Measurements from ENCODE around the gene CST9.

CST9 gene

GRCh38 chr20:23568320-23568970 is 37.3 kb downstream of the CST9 start, which contains the start of gene CST9L:
TSS of gene CST9L (minus strand) at chr20:23568484. CDS start at chr20:23568450, 34 bp downstream.
- Histone ChIP-seq H3K36me3 (ENCODE audit: control insufficient read depth in 2 of 2, insufficient read depth in 2 of 2, low read length in 2 of 2) (no peaks in the 10 kb centered on the region), H3K9ac (ENCODE audit: low read length in 2 of 2) (no peak within 1 kb of the TSS), H3K4me1 (ENCODE audit: control insufficient read depth, insufficient read depth, low read length) (no peaks in the 10 kb centered on the region), H3K27ac (ENCODE audit: low read length) (no peak within 1 kb of the TSS), H3K9me3 (ENCODE audit: control insufficient read depth in 2 of 2, low read length in 2 of 2) (no peaks in the 10 kb centered on the region), H3K4me3 (ENCODE audit: low read length in 2 of 2) (no peak within 1 kb of the TSS), H3K27me3 (ENCODE audit: control insufficient read depth in 1 of 2, insufficient read depth in 2 of 2, low read length in 2 of 2) (peaks cover 2 to 3% of the 10 kb centered on the region in 2 donors)

- Histone ChIP-seq H3K27me3 (ENCODE audit: control insufficient read depth in 1 of 2, insufficient read depth in 2 of 2, low read length in 2 of 2) (peaks cover 2 to 3% of the 10 kb centered on the region in 2 donors), H3K9ac (ENCODE audit: low read length in 2 of 2) (no peak overlapping the region), H3K4me3 (ENCODE audit: low read length in 2 of 2) (no peak overlapping the region), H3K9me3 (ENCODE audit: control insufficient read depth in 2 of 2, low read length in 2 of 2) (peaks cover 0 to 10% of the 10 kb centered on the region in 2 donors), H3K27ac (ENCODE audit: low read length) (no peak overlapping the region), H3K4me1 (ENCODE audit: control insufficient read depth, insufficient read depth, low read length) (no peaks in the 10 kb centered on the region), H3K36me3 (ENCODE audit: control insufficient read depth in 2 of 2, insufficient read depth in 2 of 2, low read length in 2 of 2) (no peaks in the 10 kb centered on the region)
These were observed 39.4 kb downstream of the CST9 start for GRCh38 chr20:23566199-23566932.

GRCh38 chr20:23565503-23566045 is 40.1 kb downstream of the CST9 start:
- no peaks in the 10 kb centered on the region for H3K36me3 ChIP-seq (ENCODE audit: control insufficient read depth in 2 of 2, insufficient read depth in 2 of 2, low read length in 2 of 2)
- H3K27ac ChIP-seq (ENCODE audit: low read length), result no peak overlapping the region
- peaks cover 2 to 3% of the 10 kb centered on the region in 2 donors for H3K27me3 ChIP-seq (ENCODE audit: control insufficient read depth in 1 of 2, insufficient read depth in 2 of 2, low read length in 2 of 2)
- no peak overlapping the region for H3K4me3 ChIP-seq (ENCODE audit: low read length in 2 of 2)
- peaks cover under 1 to 13% of the 10 kb centered on the region in 2 donors for H3K9me3 ChIP-seq (ENCODE audit: control insufficient read depth in 2 of 2, low read length in 2 of 2)
- H3K4me1 ChIP-seq (ENCODE audit: control insufficient read depth, insufficient read depth, low read length), result no peaks in the 10 kb centered on the region
- no peak overlapping the region for H3K9ac ChIP-seq (ENCODE audit: low read length in 2 of 2)

GRCh38 chr20:23564927-23565326 is 40.8 kb downstream of the CST9 start:
- Histone ChIP-seq H3K9ac (ENCODE audit: low read length in 2 of 2) (no peak overlapping the region), H3K4me1 (ENCODE audit: control insufficient read depth, insufficient read depth, low read length) (no peaks in the 10 kb centered on the region), H3K27ac (ENCODE audit: low read length) (no peak overlapping the region), H3K4me3 (ENCODE audit: low read length in 2 of 2) (no peak overlapping the region), H3K9me3 (ENCODE audit: control insufficient read depth in 2 of 2, low read length in 2 of 2) (peaks cover 6 to 18% of the 10 kb centered on the region in 2 donors), H3K27me3 (ENCODE audit: control insufficient read depth in 1 of 2, insufficient read depth in 2 of 2, low read length in 2 of 2) (peaks cover 2 to 3% of the 10 kb centered on the region in 2 donors), H3K36me3 (ENCODE audit: control insufficient read depth in 2 of 2, insufficient read depth in 2 of 2, low read length in 2 of 2) (no peaks in the 10 kb centered on the region)

- Histone ChIP-seq H3K4me3 (ENCODE audit: low read length in 2 of 2) (no peak overlapping the region), H3K9me3 (ENCODE audit: control insufficient read depth in 2 of 2, low read length in 2 of 2) (peaks cover 6 to 18% of the 10 kb centered on the region in 2 donors)
These were observed 42.9 kb downstream of the CST9 start for GRCh38 chr20:23562721-23563342.

GRCh38 chr20:23554401-23554800 is 51.3 kb downstream of the CST9 start:
- H3K27ac ChIP-seq (ENCODE audit: low read length), result no peak overlapping the region
- no peaks in the 10 kb centered on the region for H3K9me3 ChIP-seq (ENCODE audit: control insufficient read depth in 2 of 2, low read length in 2 of 2)
- no peaks in the 10 kb centered on the region for H3K4me1 ChIP-seq (ENCODE audit: control insufficient read depth, insufficient read depth, low read length)
- no peak overlapping the region for H3K4me3 ChIP-seq (ENCODE audit: low read length in 2 of 2)
- peaks cover 0 to 4% of the 10 kb centered on the region in 2 donors for H3K27me3 ChIP-seq (ENCODE audit: control insufficient read depth in 1 of 2, insufficient read depth in 2 of 2, low read length in 2 of 2)
- H3K36me3 ChIP-seq (ENCODE audit: control insufficient read depth in 2 of 2, insufficient read depth in 2 of 2, low read length in 2 of 2), result no peaks in the 10 kb centered on the region
- no peak overlapping the region for H3K9ac ChIP-seq (ENCODE audit: low read length in 2 of 2)

More at GRCh38 chr20:23562721-23563342, 42.9 kb downstream of the CST9 start:
- Histone ChIP-seq H3K27me3 (ENCODE audit: control insufficient read depth in 1 of 2, insufficient read depth in 2 of 2, low read length in 2 of 2) (no peaks in the 10 kb centered on the region), H3K36me3 (ENCODE audit: control insufficient read depth in 2 of 2, insufficient read depth in 2 of 2, low read length in 2 of 2) (no peaks in the 10 kb centered on the region), H3K9ac (ENCODE audit: low read length in 2 of 2) (no peak overlapping the region), H3K4me1 (ENCODE audit: control insufficient read depth, insufficient read depth, low read length) (no peaks in the 10 kb centered on the region), H3K27ac (ENCODE audit: low read length) (no peak overlapping the region)

Data from stomach smooth muscle (tissue), 2 donors.